ENCODE data around the gene DIDO1.

DIDO1 gene

DNA sequence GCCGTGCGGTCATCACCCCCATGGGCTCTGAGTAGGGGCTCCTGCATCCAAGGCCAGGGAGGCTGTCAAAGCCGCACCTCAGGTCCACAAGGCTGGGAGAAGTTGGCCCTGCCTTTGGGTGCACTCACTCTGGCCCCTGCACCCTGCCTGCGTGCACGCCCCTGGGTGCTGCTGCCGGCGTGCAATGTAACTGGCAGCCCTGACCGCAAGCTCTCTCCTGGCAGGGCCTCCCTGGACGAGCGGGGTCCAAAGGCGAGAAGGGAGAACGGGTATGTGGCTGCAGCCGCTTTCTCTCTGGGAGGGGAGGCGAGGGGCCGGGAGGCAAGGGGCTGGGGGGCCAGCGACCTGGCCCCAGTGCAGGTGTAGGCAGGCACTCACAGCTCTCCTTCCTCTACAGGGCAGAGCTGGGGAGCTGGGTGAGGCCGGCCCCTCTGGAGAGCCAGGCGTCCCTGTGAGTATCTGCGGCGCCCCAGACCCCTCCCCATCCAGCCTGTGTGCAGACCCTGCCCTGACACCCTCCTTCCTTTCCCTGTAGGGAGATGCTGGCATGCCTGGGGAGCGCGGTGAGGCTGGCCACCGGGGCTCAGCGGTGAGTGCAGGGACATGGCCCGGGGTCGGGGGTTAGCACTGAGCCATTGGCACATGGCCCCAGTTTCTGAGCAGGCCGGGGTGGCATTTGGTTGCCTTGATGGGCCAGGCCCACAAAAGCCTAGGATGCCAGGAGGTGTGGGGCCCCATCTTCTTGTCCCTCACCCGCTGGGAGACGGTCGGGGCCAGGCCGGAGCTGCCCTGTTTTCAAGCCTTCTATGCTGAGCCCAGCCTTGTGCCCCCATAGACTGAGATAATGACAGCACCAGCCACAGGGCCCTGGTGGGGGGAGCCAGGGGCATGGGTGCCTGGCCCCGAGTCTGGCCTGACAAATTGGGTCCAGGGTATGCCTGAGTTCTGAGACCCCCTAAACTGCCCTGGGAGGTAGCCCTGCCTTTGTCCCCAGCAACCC, 96.8 kb downstream of the DIDO1 start:
- DNase-seq = no peak

DNA sequence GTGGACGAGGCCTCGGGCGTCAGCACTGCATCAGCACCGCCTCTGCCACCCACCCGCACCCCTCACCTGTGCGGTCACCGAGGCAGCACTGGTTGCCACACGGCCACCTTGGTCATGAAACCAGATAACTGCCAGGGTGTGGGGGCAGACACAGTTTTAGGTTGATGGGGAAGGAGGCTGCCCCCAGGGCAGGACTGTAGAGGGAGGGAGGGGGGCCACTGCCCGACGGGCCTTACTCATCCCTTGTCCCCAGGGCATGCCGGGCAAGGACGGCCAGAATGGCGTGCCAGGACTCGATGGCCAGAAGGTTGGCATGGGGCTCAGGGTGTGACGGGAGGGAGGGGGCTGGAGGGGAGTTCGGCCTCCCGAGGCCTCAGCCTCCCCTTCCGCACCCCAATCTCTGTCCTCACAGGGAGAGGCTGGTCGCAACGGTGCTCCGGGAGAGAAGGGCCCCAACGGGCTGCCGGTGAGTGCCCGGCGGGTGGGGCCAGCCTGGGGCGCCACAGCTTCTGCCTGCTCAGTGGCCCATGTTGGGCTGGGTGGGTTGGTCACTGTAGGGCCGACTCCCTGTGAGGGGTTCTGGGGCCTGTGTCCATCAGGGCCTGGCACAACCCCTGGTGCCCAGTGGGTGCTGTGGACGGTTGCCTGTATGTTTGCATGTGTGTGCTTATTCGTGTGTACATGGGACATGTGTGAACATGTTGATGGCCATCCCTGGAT, 97.6 kb downstream of the DIDO1 start:
- no peak for DNase-seq

- no peak for DNase-seq
Measured at GRCh38 chr20:62828051-62828450, 98.3 kb downstream of the DIDO1 start.

Data from inflammatory macrophage treated with lipopolysaccharide for 1 hour (primary cell).